ENCODE results near the gene PIGN.

GRCh38 chr18:62151068-62151771 is 35.6 kb downstream of the PIGN start:
- TF ChIP-seq CTCF (IDR thresholded peaks at IDR 0.05): no peak
- TF ChIP-seq POLR2A (IDR thresholded peaks at IDR 0.05): no peak
